Measurements from ENCODE around the gene ZNF407. TPM values are rescaled to one million over a fixed set of nuclear protein-coding genes. Genes with fewer than 3 reads are reported as not detected.

ZNF407 gene
- polyA plus RNA-seq, 1 experiment = 2.8 TPM

GRCh38 chr18:75057169-75057960 lies 459.7 kb downstream of the ZNF407 start:
- ChIA-PET POLR2A (interaction anchor here (1.0 kb wide), 1 partner anchor 16 kb away, joined by 3 read pairs; no protein-coding TSS in a partner anchor), CTCF (interaction anchor here (1.3 kb wide), 1 partner anchor 10 kb away, joined by 3 read pairs; no protein-coding TSS in a partner anchor)
- DNase-seq (ENCODE audit: low read depth) = no peak
- H3K4me3 ChIP-seq (ENCODE audit: low read depth, low read length) = no peak overlapping the region
- no peaks in the 10 kb centered on the region for H3K27me3 ChIP-seq (ENCODE audit: control insufficient read depth, insufficient read depth, low read length)
- no peak for TF ChIP-seq CTCF (IDR thresholded peaks at IDR 0.05; ENCODE audit: insufficient read depth, low read depth, low read length)
- no peaks in the 10 kb centered on the region for H3K36me3 ChIP-seq (ENCODE audit: control insufficient read depth, insufficient read depth, low read length)

GRCh38 chr18:75060185-75060584 lies 462.5 kb downstream of the ZNF407 start:
- ChIA-PET CTCF (interaction anchor here (1.2 kb wide), 1 partner anchor 9 kb away, joined by 3 read pairs; no protein-coding TSS in a partner anchor), POLR2A (no interaction called here)
- Histone ChIP-seq H3K27me3 (ENCODE audit: control insufficient read depth, insufficient read depth, low read length) (no peaks in the 10 kb centered on the region), H3K4me3 (ENCODE audit: low read depth, low read length) (no peak overlapping the region), H3K36me3 (ENCODE audit: control insufficient read depth, insufficient read depth, low read length) (peaks cover 5% of the 10 kb centered on the region)
- no peak for TF ChIP-seq CTCF (IDR thresholded peaks at IDR 0.05; ENCODE audit: insufficient read depth, low read depth, low read length)
- no peak for DNase-seq (ENCODE audit: low read depth)

- no peak overlapping the region for H3K4me3 ChIP-seq (ENCODE audit: low read depth, low read length)
- POLR2A ChIA-PET = no interaction called here
- CTCF ChIA-PET = no interaction called here
- peaks cover 5% of the 10 kb centered on the region for H3K36me3 ChIP-seq (ENCODE audit: control insufficient read depth, insufficient read depth, low read length)
- no peak for TF ChIP-seq CTCF (IDR thresholded peaks at IDR 0.05; ENCODE audit: insufficient read depth, low read depth, low read length)
- no peaks in the 10 kb centered on the region for H3K27me3 ChIP-seq (ENCODE audit: control insufficient read depth, insufficient read depth, low read length)
- DNase-seq (ENCODE audit: low read depth) = no peak
Measured at GRCh38 chr18:75062297-75062886, 464.7 kb downstream of the ZNF407 start.

- Histone ChIP-seq H3K36me3 (ENCODE audit: control insufficient read depth, insufficient read depth, low read length) (peaks cover 5% of the 10 kb centered on the region), H3K27me3 (ENCODE audit: control insufficient read depth, insufficient read depth, low read length) (no peaks in the 10 kb centered on the region), H3K4me3 (ENCODE audit: low read depth, low read length) (no peak overlapping the region)
- CTCF ChIA-PET = no interaction called here
- POLR2A ChIA-PET = no interaction called here
- DNase-seq (ENCODE audit: low read depth) = no peak
- no peak for TF ChIP-seq CTCF (IDR thresholded peaks at IDR 0.05; ENCODE audit: insufficient read depth, low read depth, low read length)
Measured at GRCh38 chr18:75063196-75063595, 465.5 kb downstream of the ZNF407 start.

- Histone ChIP-seq H3K4me3 (ENCODE audit: low read depth, low read length) (no peak overlapping the region), H3K27me3 (ENCODE audit: control insufficient read depth, insufficient read depth, low read length) (no peaks in the 10 kb centered on the region), H3K36me3 (ENCODE audit: control insufficient read depth, insufficient read depth, low read length) (peaks cover 5% of the 10 kb centered on the region)
- CTCF ChIA-PET = no interaction called here
- POLR2A ChIA-PET = no interaction called here
- no peak for DNase-seq (ENCODE audit: low read depth)
- no peak for TF ChIP-seq CTCF (IDR thresholded peaks at IDR 0.05; ENCODE audit: insufficient read depth, low read depth, low read length)
Measured at GRCh38 chr18:75063615-75064512, 466.2 kb downstream of the ZNF407 start.
